Keratinocyte (primary cell): ENCODE measurements around the gene PTGES.

Experiments
- EZH2 ChIP-seq: IDR thresholded peaks from one replicate; pipeline ENCODE4 v1.6.1; 2012; ENCODE audit warnings: inconsistent platforms, mild to moderate bottlenecking, low read length, moderate library complexity
- TF ChIP-seq, protein P1 (sequence below), 3 experiments: IDR thresholded peaks in 1 of 3; conservative IDR thresholded peaks in 1 of 3; optimal IDR thresholded peaks in 1 of 3; 2 replicates in 2 of 3; 3 replicates in 1 of 3; pipeline versions ENCODE3 to v1.5.1; 2011; ENCODE audit warnings: low read length in 3 of 3, mild to moderate bottlenecking in 3 of 3, moderate library complexity in 2 of 3, control low read depth in 1 of 3, inconsistent platforms in 1 of 3; ENCODE audit not compliant: insufficient read depth in 2 of 3; ENCODE audit errors: extremely low read depth in 1 of 3

DNA sequence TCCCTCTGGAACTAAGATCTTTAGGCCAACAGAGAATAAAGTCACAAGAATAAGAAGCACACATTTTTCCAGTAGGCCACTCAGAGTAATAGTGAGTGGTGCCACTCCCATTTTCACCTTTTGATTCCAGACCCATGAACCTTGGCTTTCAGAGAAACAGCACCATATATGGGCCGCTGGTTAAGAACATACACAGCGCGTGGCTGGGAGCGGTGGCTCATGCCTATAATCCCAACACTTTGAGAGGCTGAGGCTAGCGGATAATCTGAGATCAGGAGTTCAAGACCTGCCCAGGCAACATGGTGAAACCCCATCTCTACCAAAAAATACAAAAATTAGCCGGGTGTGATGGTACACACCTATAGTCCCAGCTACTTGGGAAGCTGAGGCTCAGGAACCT is 15.6 kb upstream of the PTGES start:
- TF ChIP-seq, protein P1, sequence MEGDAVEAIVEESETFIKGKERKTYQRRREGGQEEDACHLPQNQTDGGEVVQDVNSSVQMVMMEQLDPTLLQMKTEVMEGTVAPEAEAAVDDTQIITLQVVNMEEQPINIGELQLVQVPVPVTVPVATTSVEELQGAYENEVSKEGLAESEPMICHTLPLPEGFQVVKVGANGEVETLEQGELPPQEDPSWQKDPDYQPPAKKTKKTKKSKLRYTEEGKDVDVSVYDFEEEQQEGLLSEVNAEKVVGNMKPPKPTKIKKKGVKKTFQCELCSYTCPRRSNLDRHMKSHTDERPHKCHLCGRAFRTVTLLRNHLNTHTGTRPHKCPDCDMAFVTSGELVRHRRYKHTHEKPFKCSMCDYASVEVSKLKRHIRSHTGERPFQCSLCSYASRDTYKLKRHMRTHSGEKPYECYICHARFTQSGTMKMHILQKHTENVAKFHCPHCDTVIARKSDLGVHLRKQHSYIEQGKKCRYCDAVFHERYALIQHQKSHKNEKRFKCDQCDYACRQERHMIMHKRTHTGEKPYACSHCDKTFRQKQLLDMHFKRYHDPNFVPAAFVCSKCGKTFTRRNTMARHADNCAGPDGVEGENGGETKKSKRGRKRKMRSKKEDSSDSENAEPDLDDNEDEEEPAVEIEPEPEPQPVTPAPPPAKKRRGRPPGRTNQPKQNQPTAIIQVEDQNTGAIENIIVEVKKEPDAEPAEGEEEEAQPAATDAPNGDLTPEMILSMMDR (optimal IDR thresholded peaks at IDR 0.05 in 1 of 3, IDR thresholded peaks at IDR 0.05 in 1 of 3, conservative IDR thresholded peaks at IDR 0.05 in 1 of 3; ENCODE audit: extremely low read depth in 1 of 3, insufficient read depth in 2 of 3, low read length in 3 of 3) = no peak
- TF ChIP-seq EZH2 = no peak
